ENCODE data around the gene HDGFL3. TPM values are rescaled to one million over a fixed set of nuclear protein-coding genes. Genes with fewer than 3 reads are reported as not detected.

Gene HDGFL3
- total and polyA plus RNA-seq, 10 of the 15 experiments (the other 5 are each of a cell fraction or from before 2014, with no cell fraction given): 5.6 to 40.6 (median 15.8) TPM

DNA sequence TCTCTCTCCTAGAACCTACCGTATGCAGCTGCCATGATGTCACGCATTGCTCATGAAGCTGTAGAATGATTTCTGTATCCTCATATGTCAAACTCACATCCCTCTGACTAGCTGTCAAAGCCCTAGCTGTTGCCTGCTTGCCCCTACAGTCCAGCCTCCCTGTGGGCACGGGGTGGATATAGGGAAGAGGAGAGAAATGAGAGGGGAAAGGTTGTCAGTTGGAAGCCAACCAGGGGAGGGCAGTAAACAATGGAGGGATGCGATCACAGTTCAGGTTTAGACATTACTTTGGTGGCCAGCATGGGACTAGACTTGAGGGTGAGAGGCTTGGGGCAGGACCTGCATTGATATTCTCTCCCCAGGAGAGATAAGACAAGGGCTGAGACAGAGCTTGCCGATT, 1.7 kb upstream of the HDGFL3 start:
- H3K36me3 ChIP-seq (ENCODE audit: control insufficient read depth in 2 of 2, insufficient read depth in 2 of 2, low read length in 1 of 2): no peaks in the 10 kb centered on the region
- no peaks in the 10 kb centered on the region for H3K9me3 ChIP-seq (replicated peaks; ENCODE audit: control insufficient read depth, insufficient read depth, low read length)
- H3K4me2 ChIP-seq (ENCODE audit: control insufficient read depth, insufficient read depth): no peak overlapping the region
- CTCF ChIA-PET: interaction anchor here (1.6 to 2.3 kb wide), 3 partner anchors 38 to 197 kb away, joined by 4 to 22 read pairs (median 6); partner anchors contain the start of gene C15orf40
- no peak for FAIRE-seq
- POLR2A ChIA-PET: interaction anchor here (0.5 to 1.2 kb wide), 2 partner anchors 144 to 396 kb away, joined by 3 to 5 read pairs; no protein-coding TSS in a partner anchor
- ATAC-seq: no peak
- SMC1A ChIA-PET (ENCODE audit: uncharacterized antibody, unreplicated experiment): interaction anchor here (0.6 to 3.5 kb wide), 3 partner anchors 147 to 198 kb away, joined by 3 to 11 read pairs (median 5); partner anchors contain the start of gene C15orf40
- BruUV-seq (replicated peaks): no TSS peak
- H3K27ac ChIP-seq (ENCODE audit: control insufficient read depth, insufficient read depth): no peak overlapping the region
- DNase-seq (ENCODE audit: low read depth, low spot score): no peak
- TF ChIP-seq TBL1XR1 (IDR thresholded peaks at IDR 0.05; ENCODE audit: low read depth, low read length): no peak
- no peak for TF ChIP-seq SMAD1 (IDR thresholded peaks at IDR 0.05; ENCODE audit: low read depth, partially characterized antibody)
- 69% methylated on average over 5 of the region's 5 CpGs for WGBS (ENCODE audit: insufficient coverage, insufficient replicate concordance, low lambda C conversion rate, missing lambda C conversion rate)
- no peaks in the 10 kb centered on the region for H3K27me3 ChIP-seq (replicated peaks in 1 of 2; ENCODE audit: control insufficient read depth in 2 of 2, insufficient read depth in 2 of 2, low read length in 1 of 2)
- peaks cover 31% of the 10 kb centered on the region for H3K79me2 ChIP-seq (ENCODE audit: control insufficient read depth, insufficient read depth, low read length)
- in situ Hi-C loops (cut with MboI) (loop anchor here (25.0 kb wide), 1 partner anchor 1922 kb away; no protein-coding TSS in a partner anchor), intact Hi-C loops (cut with micrococcal nuclease; ENCODE audit: unreplicated experiment) (loop anchor here (10.0 kb wide), 2 partner anchors 395 to 675 kb away; no protein-coding TSS in a partner anchor)
- no peak overlapping the region for H2AFZ ChIP-seq (ENCODE audit: control insufficient read depth, low read depth, low read length)
- peaks cover 6% of the 10 kb centered on the region; the same call in 1 of the 2 replicates for H3K4me1 ChIP-seq (ENCODE audit: control insufficient read depth, insufficient read depth, low read length)
- RAD21 ChIA-PET (ENCODE audit: unreplicated experiment): no interaction called here
- H3K9ac ChIP-seq (ENCODE audit: control insufficient read depth, insufficient read depth, low read length): no peak overlapping the region
- no peaks in the 10 kb centered on the region for H4K20me1 ChIP-seq (ENCODE audit: control insufficient read depth, insufficient read depth)
- H3K4me3 ChIP-seq: no peak overlapping the region

DNA sequence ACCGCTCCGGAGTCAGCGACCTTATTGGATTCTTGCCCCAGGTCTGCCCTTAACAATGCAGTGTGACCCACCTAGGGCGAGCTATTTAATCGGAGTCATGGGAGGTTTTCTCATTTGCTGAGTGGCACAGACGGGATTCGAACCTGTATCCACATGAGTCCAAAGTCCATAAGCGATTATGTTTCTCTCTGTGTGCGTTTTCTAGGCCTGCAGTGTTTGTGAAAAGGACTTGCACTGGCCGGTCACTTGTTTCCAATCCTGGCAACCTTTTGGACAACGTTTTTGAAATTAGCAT, 691 bp upstream of the HDGFL3 start:
- H3K36me3 ChIP-seq (ENCODE audit: control insufficient read depth in 2 of 2, insufficient read depth in 2 of 2, low read length in 1 of 2): no peaks in the 10 kb centered on the region
- WGBS (ENCODE audit: insufficient coverage, insufficient replicate concordance, low lambda C conversion rate, missing lambda C conversion rate): 49% methylated on average over 11 of the region's 11 CpGs
- H3K4me2 ChIP-seq (ENCODE audit: control insufficient read depth, insufficient read depth): peak overlapping the region; percentile 73
- peaks cover 6% of the 10 kb centered on the region; the same call in 1 of the 2 replicates for H3K4me1 ChIP-seq (ENCODE audit: control insufficient read depth, insufficient read depth, low read length)
- H2AFZ ChIP-seq (ENCODE audit: control insufficient read depth, low read depth, low read length): peak overlapping the region; percentile 84
- no TSS peak for BruUV-seq (replicated peaks)
- peak overlapping the region; percentile 53 for H3K9ac ChIP-seq (ENCODE audit: control insufficient read depth, insufficient read depth, low read length)
- no peaks in the 10 kb centered on the region for H4K20me1 ChIP-seq (ENCODE audit: control insufficient read depth, insufficient read depth)
- intact Hi-C loops (cut with micrococcal nuclease; ENCODE audit: unreplicated experiment): loop anchor here (10.0 kb wide), 2 partner anchors 394 to 674 kb away; no protein-coding TSS in a partner anchor
- in situ Hi-C loops (cut with MboI): loop anchor here (25.0 kb wide), 1 partner anchor 1921 kb away; no protein-coding TSS in a partner anchor
- DNase-seq (ENCODE audit: low read depth, low spot score): no peak
- ChIA-PET POLR2A (interaction anchor here (1.2 kb wide), 1 partner anchor 143 kb away, joined by 3 read pairs; no protein-coding TSS in a partner anchor), SMC1A (ENCODE audit: uncharacterized antibody, unreplicated experiment) (interaction anchor here (1.1 to 3.5 kb wide), 4 partner anchors 39 to 198 kb away, joined by 3 to 11 read pairs (median 6); partner anchors contain the start of gene C15orf40), CTCF (interaction anchor here (0.7 to 2.3 kb wide), 6 partner anchors 53 to 404 kb away, joined by 3 to 22 read pairs (median 4); partner anchors contain the start of gene C15orf40), RAD21 (ENCODE audit: unreplicated experiment) (interaction anchor here (0.7 kb wide), 1 partner anchor 198 kb away, joined by 4 read pairs; no protein-coding TSS in a partner anchor)
- H3K9me3 ChIP-seq (replicated peaks; ENCODE audit: control insufficient read depth, insufficient read depth, low read length): no peaks in the 10 kb centered on the region
- H3K27me3 ChIP-seq (replicated peaks in 1 of 2; ENCODE audit: control insufficient read depth in 2 of 2, insufficient read depth in 2 of 2, low read length in 1 of 2): no peaks in the 10 kb centered on the region
- H3K27ac ChIP-seq (ENCODE audit: control insufficient read depth, insufficient read depth): no peak overlapping the region
- H3K79me2 ChIP-seq (ENCODE audit: control insufficient read depth, insufficient read depth, low read length): peaks cover 41% of the 10 kb centered on the region
- ATAC-seq: no peak
- no peak for FAIRE-seq
- peak overlapping the region; percentile 94 for H3K4me3 ChIP-seq
- TF ChIP-seq KDM1A (IDR thresholded peaks at IDR 0.05; ENCODE audit: borderline replicate concordance): no peak
- TF ChIP-seq, protein P1, sequence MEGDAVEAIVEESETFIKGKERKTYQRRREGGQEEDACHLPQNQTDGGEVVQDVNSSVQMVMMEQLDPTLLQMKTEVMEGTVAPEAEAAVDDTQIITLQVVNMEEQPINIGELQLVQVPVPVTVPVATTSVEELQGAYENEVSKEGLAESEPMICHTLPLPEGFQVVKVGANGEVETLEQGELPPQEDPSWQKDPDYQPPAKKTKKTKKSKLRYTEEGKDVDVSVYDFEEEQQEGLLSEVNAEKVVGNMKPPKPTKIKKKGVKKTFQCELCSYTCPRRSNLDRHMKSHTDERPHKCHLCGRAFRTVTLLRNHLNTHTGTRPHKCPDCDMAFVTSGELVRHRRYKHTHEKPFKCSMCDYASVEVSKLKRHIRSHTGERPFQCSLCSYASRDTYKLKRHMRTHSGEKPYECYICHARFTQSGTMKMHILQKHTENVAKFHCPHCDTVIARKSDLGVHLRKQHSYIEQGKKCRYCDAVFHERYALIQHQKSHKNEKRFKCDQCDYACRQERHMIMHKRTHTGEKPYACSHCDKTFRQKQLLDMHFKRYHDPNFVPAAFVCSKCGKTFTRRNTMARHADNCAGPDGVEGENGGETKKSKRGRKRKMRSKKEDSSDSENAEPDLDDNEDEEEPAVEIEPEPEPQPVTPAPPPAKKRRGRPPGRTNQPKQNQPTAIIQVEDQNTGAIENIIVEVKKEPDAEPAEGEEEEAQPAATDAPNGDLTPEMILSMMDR (IDR thresholded peaks at IDR 0.05 in 2 of 3, conservative IDR thresholded peaks at IDR 0.05 in 1 of 3; ENCODE audit: control insufficient read depth in 2 of 3, extremely low read depth in 1 of 3, insufficient read depth in 1 of 3, low read depth in 3 of 3, low read length in 3 of 3): peak in 1 of 3 experiments; percentile 46; a peak in 2 of 6 replicates
- TF ChIP-seq, protein P2, sequence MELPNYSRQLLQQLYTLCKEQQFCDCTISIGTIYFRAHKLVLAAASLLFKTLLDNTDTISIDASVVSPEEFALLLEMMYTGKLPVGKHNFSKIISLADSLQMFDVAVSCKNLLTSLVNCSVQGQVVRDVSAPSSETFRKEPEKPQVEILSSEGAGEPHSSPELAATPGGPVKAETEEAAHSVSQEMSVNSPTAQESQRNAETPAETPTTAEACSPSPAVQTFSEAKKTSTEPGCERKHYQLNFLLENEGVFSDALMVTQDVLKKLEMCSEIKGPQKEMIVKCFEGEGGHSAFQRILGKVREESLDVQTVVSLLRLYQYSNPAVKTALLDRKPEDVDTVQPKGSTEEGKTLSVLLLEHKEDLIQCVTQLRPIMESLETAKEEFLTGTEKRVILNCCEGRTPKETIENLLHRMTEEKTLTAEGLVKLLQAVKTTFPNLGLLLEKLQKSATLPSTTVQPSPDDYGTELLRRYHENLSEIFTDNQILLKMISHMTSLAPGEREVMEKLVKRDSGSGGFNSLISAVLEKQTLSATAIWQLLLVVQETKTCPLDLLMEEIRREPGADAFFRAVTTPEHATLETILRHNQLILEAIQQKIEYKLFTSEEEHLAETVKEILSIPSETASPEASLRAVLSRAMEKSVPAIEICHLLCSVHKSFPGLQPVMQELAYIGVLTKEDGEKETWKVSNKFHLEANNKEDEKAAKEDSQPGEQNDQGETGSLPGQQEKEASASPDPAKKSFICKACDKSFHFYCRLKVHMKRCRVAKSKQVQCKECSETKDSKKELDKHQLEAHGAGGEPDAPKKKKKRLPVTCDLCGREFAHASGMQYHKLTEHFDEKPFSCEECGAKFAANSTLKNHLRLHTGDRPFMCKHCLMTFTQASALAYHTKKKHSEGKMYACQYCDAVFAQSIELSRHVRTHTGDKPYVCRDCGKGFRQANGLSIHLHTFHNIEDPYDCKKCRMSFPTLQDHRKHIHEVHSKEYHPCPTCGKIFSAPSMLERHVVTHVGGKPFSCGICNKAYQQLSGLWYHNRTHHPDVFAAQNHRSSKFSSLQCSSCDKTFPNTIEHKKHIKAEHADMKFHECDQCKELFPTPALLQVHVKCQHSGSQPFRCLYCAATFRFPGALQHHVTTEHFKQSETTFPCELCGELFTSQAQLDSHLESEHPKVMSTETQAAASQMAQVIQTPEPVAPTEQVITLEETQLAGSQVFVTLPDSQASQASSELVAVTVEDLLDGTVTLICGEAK (IDR thresholded peaks at IDR 0.05; ENCODE audit: borderline replicate concordance): no peak
